ENCODE measurements around the gene STAT6.
"Not testable (repeated sequence)": the region's sequence is repeated elsewhere in the genome, so short reads cannot be mapped to it uniquely, and the experiment has no call there.

Gene STAT6

GRCh38 chr12:57072661-57073060 lies 38.5 kb downstream of the STAT6 start:
- peaks cover 30% of the 10 kb centered on the region for H3K4me1 Mint-ChIP-seq
- peak overlapping the region; percentile 84 for H3K27ac Mint-ChIP-seq
- H3K36me3 Mint-ChIP-seq, result peaks cover 25% of the 10 kb centered on the region
- no peaks in the 10 kb centered on the region for H3K9me3 Mint-ChIP-seq
- H3K4me3 Mint-ChIP-seq, result peak overlapping the region; percentile 80
- no peaks in the 10 kb centered on the region for H3K27me3 Mint-ChIP-seq
- no peak for ATAC-seq

GRCh38 chr12:57069523-57069922 lies 41.6 kb downstream of the STAT6 start:
- H3K4me3 Mint-ChIP-seq, result no peak overlapping the region
- H3K4me1 Mint-ChIP-seq, result peaks cover 37% of the 10 kb centered on the region
- peak overlapping the region; percentile 84 for H3K27ac Mint-ChIP-seq
- H3K27me3 Mint-ChIP-seq, result no peaks in the 10 kb centered on the region
- H3K36me3 Mint-ChIP-seq, result peaks cover 33% of the 10 kb centered on the region
- peak; percentile 93 for ATAC-seq
- no peaks in the 10 kb centered on the region for H3K9me3 Mint-ChIP-seq

GRCh38 chr12:57066245-57066644 lies 44.9 kb downstream of the STAT6 start:
- H3K4me1 Mint-ChIP-seq, result peaks cover 29% of the 10 kb centered on the region

GRCh38 chr12:57063991-57064685 lies 47.0 kb downstream of the STAT6 start:
- H3K27ac Mint-ChIP-seq, result peak overlapping the region; percentile 90

More at GRCh38 chr12:57066245-57066644, 44.9 kb downstream of the STAT6 start:
- no peaks in the 10 kb centered on the region for H3K27me3 Mint-ChIP-seq
- no peak for ATAC-seq
- H3K9me3 Mint-ChIP-seq, result no peaks in the 10 kb centered on the region
- H3K27ac Mint-ChIP-seq, result peak overlapping the region; percentile 57
- peaks cover 26% of the 10 kb centered on the region for H3K36me3 Mint-ChIP-seq
- H3K4me3 Mint-ChIP-seq, result no peak overlapping the region

GRCh38 chr12:57058454-57058853 lies 52.7 kb downstream of the STAT6 start:
- H3K9me3 Mint-ChIP-seq, result no peaks in the 10 kb centered on the region
- ATAC-seq, result peak; percentile 77
- H3K36me3 Mint-ChIP-seq, result peaks cover 29% of the 10 kb centered on the region
- peak overlapping the region; percentile 33 for H3K27ac Mint-ChIP-seq
- H3K4me1 Mint-ChIP-seq, result peaks cover 24% of the 10 kb centered on the region
- H3K27me3 Mint-ChIP-seq, result no peaks in the 10 kb centered on the region
- H3K4me3 Mint-ChIP-seq, result no peak overlapping the region

More at GRCh38 chr12:57063991-57064685, 47.0 kb downstream of the STAT6 start:
- H3K36me3 Mint-ChIP-seq, result peaks cover 22% of the 10 kb centered on the region
- peak; percentile 88 for ATAC-seq
- peaks cover 16% of the 10 kb centered on the region for H3K4me1 Mint-ChIP-seq
- H3K9me3 Mint-ChIP-seq, result no peaks in the 10 kb centered on the region
- H3K4me3 Mint-ChIP-seq, result peak overlapping the region; percentile 75
- no peaks in the 10 kb centered on the region for H3K27me3 Mint-ChIP-seq

- ATAC-seq, result no peak
- Mint-ChIP-seq H3K9me3 (no peaks in the 10 kb centered on the region), H3K36me3 (peaks cover 29% of the 10 kb centered on the region), H3K4me3 (no peak overlapping the region), H3K4me1 (peaks cover 24% of the 10 kb centered on the region), H3K27me3 (no peaks in the 10 kb centered on the region), H3K27ac (peak overlapping the region; percentile 53)
Measured at GRCh38 chr12:57057067-57057751, 54.0 kb downstream of the STAT6 start.

GRCh38 chr12:57055824-57056223 lies 55.3 kb downstream of the STAT6 start:
- Mint-ChIP-seq H3K36me3 (peaks cover 29% of the 10 kb centered on the region), H3K27me3 (no peaks in the 10 kb centered on the region), H3K9me3 (no peaks in the 10 kb centered on the region), H3K4me1 (peaks cover 24% of the 10 kb centered on the region), H3K27ac (no peak overlapping the region), H3K4me3 (no peak overlapping the region)
- ATAC-seq, result no peak

GRCh38 chr12:57053901-57054300 lies 57.3 kb downstream of the STAT6 start:
- not testable (repeated sequence) for H3K27ac Mint-ChIP-seq, H3K27me3 Mint-ChIP-seq, H3K9me3 Mint-ChIP-seq, H3K4me3 Mint-ChIP-seq, ATAC-seq
- Mint-ChIP-seq H3K4me1 (peaks cover 22% of the 10 kb centered on the region), H3K36me3 (peaks cover 24% of the 10 kb centered on the region)

- H3K27ac Mint-ChIP-seq, H3K27me3 Mint-ChIP-seq, ATAC-seq, H3K9me3 Mint-ChIP-seq, H3K4me3 Mint-ChIP-seq: not testable (repeated sequence)
- Mint-ChIP-seq H3K4me1 (peaks cover 15% of the 10 kb centered on the region), H3K36me3 (peaks cover 17% of the 10 kb centered on the region)
Measured at GRCh38 chr12:57053146-57053545, 58.0 kb downstream of the STAT6 start.

GRCh38 chr12:57051011-57051410 lies 60.2 kb downstream of the STAT6 start:
- Mint-ChIP-seq H3K27ac (no peak overlapping the region), H3K36me3 (peaks cover 5% of the 10 kb centered on the region), H3K9me3 (no peaks in the 10 kb centered on the region), H3K27me3 (no peaks in the 10 kb centered on the region), H3K4me1 (peaks cover 20% of the 10 kb centered on the region), H3K4me3 (no peak overlapping the region)
- no peak for ATAC-seq

- Mint-ChIP-seq H3K9me3 (no peaks in the 10 kb centered on the region), H3K4me3 (no peak within 1 kb of the TSS), H3K36me3 (peaks cover 5% of the 10 kb centered on the region), H3K27ac (peak within 1 kb of the TSS; percentile 52), H3K27me3 (no peaks in the 10 kb centered on the region), H3K4me1 (peaks cover 29% of the 10 kb centered on the region)
- ATAC-seq, result no peak
Measured at GRCh38 chr12:57049890-57050289, 61.3 kb downstream of the STAT6 start, which contains the start of gene MYO1A. Gene MYO1A (minus strand): TSS chr12:57050129. CDS start chr12:57048323, 1,806 bp downstream.

GRCh38 chr12:57049119-57049446 lies 62.1 kb downstream of the STAT6 start:
- Mint-ChIP-seq H3K27me3 (no peaks in the 10 kb centered on the region), H3K9me3 (no peaks in the 10 kb centered on the region), H3K4me1 (peaks cover 29% of the 10 kb centered on the region), H3K36me3 (peaks cover 3% of the 10 kb centered on the region), H3K27ac (peak overlapping the region; percentile 52), H3K4me3 (no peak overlapping the region)
- no peak for ATAC-seq

GRCh38 chr12:57048423-57049118 lies 62.6 kb downstream of the STAT6 start:
- no peak for ATAC-seq
- H3K27ac Mint-ChIP-seq, result peak overlapping the region; percentile 52
- no peaks in the 10 kb centered on the region for H3K9me3 Mint-ChIP-seq
- H3K4me3 Mint-ChIP-seq, result no peak overlapping the region
- no peaks in the 10 kb centered on the region for H3K27me3 Mint-ChIP-seq
- no peaks in the 10 kb centered on the region for H3K36me3 Mint-ChIP-seq
- H3K4me1 Mint-ChIP-seq, result peaks cover 29% of the 10 kb centered on the region

GRCh38 chr12:57047981-57048380 lies 63.2 kb downstream of the STAT6 start:
- Mint-ChIP-seq H3K9me3 (no peaks in the 10 kb centered on the region), H3K4me3 (no peak overlapping the region), H3K27ac (peak overlapping the region; percentile 87), H3K36me3 (no peaks in the 10 kb centered on the region), H3K4me1 (peaks cover 29% of the 10 kb centered on the region), H3K27me3 (no peaks in the 10 kb centered on the region)
- no peak for ATAC-seq

All from stimulated activated memory B cell treated with anti-CD40 and anti-IgM and Interleukin-4, amounts not matched to agents 10 μg/mL and 1 μg/mL and 100 μg/mL, for 72 hours (primary cell).